ENCODE data around the gene CBLIF.
"Not testable (repeated sequence)": the region's sequence is repeated elsewhere in the genome, so short reads cannot be mapped to it uniquely, and the experiment has no call there.

CBLIF gene

DNA sequence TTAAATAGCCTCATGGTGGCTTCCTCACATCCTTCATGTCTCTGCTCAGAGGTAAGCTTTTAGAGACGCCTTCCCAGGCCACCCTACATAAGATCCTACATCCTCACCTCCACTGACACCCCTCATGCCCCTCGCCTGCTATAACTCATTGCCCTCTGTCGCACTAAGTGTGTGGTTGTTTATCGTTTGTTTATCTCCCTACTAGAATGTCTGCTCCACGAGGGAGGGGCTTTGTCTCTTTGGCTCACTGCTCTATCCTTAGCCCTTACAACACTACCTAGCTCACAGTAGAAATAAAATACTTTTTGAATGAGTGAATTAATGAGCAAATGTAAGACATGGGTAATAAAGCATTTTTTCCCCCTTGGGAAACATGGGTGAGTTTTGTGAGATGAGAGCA, 1.3 kb upstream of the CBLIF start:
- no peak for DNase-seq

DNA sequence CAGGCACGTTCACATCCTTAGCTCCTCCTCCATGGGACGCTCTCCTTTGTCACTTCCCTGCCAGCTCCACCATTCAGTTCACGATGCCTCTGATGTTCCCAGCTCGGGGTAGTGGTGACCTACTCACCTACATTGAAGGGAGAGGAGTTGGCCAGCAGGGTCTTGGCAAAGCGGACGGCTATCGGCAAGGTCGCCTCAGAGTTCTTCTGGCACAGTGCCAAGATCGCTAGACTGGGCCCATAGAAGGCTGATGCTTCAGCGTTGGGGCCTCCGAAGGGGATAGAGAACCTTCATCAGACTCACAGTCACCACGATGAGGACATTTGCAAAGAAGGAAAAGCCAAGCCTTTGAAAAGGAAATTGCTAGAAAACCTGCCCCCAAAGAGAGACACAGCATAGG, 3.0 kb downstream of the CBLIF start:
- no peak for DNase-seq

DNA sequence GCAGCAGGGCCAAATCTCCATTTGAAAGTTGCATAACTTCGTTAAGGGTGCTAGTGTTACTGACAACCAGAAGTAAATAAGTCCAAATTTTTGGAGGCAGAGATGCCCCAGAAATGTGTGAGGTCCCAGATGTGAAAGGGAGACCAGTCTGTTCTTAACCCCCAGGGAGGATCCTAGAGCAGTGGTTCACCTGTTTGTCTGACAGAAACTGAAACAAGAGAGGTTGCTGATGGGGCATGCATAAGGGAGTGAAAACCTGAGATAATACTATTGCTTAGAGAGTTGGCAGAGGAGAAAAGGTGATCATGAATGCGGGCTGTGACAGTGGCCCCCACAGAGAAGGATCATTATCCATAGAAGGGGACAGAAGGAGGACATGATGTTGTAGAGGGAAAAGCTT, 3.8 kb downstream of the CBLIF start:
- DNase-seq = no peak

DNA sequence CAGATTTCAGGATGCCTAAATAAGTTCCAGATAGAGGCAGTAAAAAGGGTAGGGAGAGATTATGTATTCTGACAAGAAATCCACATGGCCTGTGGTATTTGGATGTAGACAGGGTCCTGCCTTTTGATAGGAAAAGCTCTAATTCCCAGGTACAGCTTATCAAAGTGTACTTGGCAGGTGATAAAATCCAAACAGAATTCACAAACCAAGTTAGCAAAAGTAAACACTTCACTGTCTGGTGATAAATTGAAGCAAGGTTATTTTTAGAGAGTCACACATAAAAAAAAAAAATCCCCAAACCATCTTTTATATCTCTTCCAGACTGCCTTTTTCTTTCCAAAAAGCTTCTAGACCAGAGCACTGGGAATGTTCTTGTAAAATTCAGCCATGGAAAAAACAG, 5.7 kb downstream of the CBLIF start:
- no peak for DNase-seq

DNA sequence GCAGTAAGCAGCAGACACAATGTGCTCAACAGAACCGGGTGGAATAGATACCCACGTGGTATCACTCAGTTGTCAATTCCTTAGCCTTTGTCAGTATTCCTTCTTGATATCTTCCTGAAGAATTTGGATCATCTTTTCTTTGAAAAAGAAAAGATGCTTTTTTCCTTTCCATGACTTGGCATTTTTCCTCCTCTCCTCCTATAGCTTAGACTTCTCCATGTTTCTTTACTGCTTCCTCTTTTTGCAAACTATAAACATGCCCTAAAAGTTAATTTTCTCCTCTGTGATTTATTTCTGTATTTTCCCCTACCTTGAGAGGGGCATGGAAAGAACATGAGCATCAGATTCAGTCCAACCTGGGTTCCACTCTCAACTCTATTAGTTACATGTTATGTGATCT, 11.7 kb downstream of the CBLIF start:
- DNase-seq = no peak

DNA sequence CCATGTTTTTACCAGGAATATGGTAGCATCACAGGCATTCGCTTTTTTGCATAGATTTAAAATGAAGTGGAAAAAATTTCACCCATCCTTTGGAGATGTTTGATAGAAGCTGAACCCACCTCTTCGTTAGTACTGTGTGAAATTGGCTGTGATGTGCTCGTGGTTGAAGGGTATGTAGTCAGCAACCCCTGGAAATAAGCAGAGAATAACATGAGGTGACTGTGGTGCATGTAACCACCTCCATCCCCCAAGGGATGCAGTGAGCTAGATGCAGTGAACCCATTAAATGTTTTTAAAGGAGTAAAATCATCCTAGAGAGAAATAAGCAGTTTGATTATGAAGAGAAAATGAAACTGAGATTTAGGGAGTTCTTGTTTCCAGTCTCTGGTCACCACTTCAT, 15.9 kb downstream of the CBLIF start:
- no peak for DNase-seq

DNA sequence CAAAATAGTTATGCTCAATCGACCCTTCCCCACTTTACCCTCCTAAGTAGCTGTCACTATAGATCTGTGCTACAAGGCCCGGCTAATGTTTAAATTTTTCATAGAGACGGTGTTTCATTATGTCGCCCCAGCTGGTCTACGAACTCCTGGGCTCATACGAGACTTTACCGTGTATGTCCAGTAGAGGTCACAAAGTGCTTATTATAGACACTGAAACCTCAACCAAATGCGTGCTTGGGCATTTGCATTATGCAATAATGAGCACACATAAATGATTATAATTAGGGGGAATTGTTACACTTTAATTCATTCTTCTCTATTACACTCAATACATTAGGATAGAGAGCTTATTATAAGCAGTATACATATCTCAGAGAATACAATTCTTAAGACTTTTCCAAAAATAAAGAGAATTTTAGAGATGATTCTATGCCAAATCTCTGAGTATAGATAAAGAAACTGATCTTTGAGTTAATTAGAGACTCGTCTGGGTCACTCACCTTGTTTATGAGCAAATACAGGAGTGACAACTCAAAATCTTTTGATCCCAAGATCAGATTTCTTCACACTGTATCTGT, 22.2 kb downstream of the CBLIF start:
- peak in 1 of 2 donors; percentile 22 for DNase-seq

DNA sequence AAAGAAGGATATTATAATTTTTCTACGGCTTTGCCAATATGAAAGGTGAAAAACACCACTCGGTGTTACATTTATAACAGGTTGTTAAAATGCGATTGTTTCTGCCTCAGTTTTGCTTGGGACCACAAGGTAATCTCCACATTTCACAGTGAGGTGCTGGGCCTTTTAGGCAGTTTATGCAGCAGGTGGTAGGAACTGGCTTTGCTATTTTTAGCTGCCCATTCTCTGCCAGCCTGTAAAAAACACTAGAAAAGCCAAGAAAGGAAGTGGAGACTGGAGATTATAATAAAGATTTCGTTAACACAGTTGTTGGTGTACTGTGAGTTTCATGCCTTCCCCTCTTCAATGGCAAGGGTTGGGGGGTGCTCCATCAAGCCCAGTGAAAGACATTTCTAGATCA, 26.7 kb downstream of the CBLIF start:
- no peak for DNase-seq

DNA sequence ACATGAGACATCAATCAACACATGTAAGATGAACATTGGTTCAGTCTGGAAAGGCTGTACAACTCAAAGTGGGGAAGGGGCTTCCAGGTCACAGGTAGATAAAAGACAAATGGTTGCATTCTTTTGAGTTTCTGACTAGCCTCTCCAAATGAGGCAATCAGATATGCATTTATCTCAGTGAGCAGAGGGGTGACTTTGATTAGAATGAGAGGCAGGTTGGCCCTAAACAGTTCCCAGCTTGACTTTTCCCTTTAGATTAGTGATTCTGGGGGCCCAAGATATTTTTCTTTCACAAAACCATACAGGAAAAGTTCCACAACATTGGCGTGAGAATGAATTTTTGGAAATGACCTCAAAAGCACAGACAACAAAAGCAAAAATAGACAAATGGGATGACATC, 28.9 kb downstream of the CBLIF start:
- DNase-seq = not testable (repeated sequence)

DNA sequence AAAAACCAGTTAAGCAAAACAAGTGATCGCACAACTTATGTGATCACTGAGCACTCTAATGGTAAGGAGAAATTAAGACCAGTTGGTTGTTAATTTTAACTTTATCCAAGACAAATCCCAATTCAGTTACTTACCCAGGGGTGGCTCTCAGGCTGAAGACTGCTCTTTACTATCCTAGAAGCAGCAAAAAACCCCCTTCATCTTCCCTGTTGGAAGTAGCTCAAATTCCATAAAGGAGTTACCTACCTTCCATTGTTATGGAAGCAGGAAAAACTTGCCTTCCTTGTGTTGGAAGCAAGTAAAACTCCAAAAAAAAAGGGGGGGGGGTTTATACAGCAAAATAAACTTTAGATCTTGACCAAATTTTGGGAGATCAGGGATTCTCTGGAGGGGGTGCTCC, 29.5 kb downstream of the CBLIF start:
- DNase-seq = no peak

DNA sequence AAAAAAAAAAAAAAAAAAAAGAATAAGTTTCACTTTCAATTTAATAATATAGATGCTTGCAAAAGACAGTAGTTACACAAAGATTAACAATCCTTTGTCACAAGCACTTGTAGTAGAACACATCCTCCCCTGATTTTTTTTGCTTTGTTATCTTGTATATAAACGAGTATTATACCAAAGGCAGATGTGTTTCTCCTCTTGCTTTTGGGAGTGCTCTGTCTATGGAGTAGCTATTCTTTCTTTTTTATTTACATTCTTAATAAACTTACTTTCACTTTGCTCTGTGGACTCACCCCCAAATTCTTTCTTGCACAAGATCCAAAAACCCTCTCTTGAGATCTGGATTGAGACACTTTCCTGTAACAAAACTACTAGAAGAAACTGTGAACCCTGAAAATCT, 31.3 kb downstream of the CBLIF start:
- DNase-seq = no peak

DNA sequence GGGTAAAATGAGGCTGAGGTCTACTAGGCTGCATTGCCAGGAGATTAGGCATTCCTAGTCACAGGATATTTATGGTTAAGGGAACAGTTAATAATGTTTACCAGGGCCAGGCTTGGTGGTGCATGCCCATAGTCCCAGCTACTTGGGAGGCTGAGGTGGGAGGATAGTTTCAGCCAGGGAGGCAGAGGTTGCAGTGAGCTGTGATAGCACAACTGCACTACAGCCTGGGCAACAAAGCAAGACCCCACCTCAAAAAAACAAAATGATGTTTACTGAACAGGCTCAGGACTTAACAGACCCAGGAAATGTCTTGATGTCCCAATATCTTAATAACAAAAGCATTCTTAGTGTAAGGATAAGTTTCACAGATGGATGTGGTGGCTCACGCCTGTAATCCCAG, 31.9 kb downstream of the CBLIF start:
- no peak for DNase-seq

DNA sequence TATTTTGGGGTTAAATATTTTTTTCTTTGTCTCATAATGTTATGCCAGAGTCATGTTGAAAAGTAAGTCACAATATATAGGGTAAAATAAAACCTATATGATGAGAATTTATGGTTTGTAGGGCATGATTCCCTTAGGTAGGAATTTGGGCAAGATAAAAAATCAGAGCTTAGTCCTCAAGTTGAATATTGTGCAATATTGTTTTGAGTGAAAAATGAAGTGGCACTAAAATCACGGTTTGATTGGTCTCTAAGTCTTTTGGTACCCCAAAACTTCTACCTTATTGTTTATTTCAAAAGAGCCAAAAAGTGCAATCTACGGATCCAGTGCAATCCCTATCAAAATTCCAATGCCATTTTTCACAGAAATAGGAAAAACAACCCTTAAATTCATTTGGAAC, 33.1 kb downstream of the CBLIF start:
- no peak for DNase-seq

DNA sequence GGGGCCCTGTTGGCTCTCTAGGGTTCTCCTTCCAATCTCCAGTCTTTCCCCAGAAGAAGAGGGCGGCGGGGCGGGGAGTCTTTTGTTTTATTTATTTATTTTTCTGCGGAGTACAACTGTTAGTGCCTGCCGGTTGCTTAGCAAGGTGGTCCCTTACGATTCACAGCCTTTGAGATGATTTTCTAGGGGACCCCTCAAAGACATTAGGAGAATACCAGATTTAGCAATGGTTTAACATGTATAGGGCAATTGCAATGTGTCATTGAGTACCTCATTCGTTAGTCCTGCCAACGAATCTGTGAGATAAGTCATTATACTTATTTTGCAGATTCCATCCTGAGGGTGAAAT, 34.4 kb downstream of the CBLIF start:
- DNase-seq = no peak

DNA sequence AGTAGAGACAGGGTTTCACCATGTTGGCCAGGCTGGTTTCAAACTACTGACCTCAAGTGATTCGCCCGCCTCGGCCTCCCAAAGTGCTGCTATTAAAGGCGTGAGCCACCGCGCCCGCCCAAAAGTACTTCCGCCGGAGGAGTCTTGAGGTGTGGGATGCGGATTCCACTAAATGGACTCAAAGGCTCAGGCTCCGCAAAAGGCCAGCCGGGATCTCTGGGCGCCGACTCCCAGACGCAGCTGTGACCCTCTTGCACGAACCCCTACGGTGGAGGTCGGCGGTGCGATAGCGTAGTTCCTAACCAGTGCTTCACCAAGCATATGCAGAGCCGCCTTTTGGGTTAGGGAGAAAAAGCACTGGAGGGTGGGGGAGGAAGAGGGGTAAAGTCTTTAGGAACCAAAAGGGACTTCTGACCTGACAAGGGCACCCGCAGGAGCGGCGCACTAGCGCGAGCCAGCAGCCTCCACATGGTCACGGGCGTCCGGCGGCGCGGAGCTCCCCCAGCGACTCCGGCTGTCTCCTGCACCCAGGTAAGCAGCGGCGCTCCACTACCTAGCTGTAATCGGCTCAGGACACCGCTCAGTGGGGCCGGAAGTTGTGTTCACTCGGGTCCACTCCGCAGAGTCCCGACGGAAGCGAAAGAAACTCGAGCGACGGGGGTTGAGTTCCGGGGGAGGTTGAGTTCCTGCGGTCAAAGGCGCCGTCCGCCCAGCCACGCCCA, 34.9 kb downstream of the CBLIF start, which contains the start of gene MRPL16:
TSS of gene MRPL16 (minus strand) at position 590 of the 722 bp plus-strand sequence. CDS start at position 470, 120 bp downstream.
- peak; percentile 77 to 81 for DNase-seq

DNA sequence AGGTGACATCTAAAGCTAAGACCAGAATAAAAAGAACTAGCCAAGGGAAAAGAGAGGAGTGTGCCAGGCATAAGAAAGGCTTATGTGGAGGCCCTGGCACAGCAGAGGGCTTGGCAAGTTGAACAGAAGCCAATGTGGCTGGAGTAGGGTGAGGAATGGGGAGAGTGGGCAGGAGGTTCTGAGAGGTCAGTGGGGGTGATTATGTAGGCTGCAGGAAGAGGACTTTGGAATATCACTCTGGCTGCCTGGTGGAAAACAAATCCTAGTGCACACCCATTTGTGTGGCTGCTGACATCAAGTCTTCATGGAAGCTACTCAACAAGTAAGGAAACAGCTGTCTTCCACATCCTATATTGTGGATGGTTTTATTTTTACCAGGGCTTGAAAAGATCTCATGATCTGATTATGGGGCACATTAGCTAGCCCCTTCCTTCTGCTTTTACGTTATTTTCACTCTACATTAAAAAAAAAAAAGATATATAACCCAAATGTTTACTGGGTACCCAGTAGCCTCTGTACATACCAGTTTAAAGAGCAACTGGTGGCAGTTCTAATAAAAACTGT, 38.2 kb downstream of the CBLIF start:
- no peak for DNase-seq

DNA sequence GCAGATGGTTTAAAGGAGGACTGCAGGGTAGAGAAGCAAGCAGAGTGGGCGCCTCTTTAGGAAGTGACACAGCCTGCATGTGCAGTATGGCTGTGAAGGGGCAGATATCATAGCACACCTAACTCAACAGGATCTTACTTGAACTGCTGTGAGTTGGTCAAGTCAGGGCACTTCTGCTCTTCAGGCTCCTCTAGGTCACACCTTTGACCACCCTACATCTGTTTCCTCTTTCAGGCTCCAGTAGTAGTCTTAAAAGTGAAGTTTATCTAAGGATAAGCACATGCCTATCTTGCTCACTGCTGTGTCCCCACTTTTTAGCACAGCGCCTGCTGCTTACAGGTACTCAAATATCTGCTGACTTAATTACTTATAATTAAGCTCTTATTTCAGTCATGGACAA, 41.2 kb downstream of the CBLIF start:
- DNase-seq = no peak

DNA sequence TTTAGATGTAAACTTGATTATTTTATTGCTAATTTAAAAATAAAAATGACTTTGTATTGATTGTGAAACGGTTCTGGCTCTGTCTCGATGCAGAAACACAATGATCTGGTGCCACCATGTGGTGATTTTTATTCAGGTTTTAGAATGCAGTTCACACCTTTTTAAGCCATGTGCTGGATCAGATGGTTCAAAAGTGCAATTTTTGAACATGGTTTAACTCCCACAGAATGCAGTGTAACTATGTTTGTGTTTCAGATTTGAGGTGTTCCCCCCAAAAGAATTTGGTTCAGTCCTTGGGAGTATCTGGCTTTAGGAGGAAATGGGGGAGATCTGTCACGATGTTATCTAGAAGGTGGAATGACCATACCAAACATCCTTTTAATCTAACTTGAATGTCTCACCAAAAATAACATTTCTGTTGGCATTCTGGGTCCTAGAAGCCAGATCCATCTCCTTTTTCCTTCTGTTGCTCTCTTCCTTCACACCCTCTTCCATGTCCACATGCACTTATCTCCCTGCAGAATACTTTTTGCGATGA, 42.6 kb downstream of the CBLIF start:
- peak in 1 of 2 donors; percentile 85 for DNase-seq

DNA sequence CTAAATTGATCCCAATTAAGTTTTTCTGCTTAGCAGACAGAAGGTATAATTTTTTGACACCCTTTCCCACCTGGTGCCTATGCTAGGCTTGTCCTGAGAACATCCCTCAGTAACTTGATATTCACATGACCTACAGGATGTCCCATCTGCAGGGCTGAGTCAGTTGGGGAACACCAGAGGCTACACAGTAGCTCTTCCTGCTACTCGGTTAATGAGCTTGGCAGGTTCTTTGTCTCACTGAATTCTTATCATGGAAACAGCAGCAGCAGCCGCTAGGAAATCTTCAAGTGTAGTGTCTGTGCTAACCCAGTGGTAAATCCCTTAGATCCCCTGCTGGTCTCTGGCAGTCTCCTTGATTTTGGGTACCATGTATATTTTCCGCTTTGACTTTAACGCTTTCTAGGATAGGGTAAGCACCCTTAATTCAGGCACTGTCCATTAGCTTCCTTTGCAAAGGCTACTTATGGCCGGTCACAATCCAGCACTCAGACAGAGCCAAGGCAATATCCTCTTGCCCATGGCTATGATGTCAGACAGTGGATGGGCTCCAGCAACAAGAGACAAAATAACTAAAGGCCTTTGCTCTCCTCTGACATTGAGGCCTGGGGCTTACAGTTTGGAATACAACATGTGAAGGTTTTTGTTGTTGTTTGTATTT, 43.2 kb downstream of the CBLIF start:
- DNase-seq = peak; percentile 51 to 85

DNA sequence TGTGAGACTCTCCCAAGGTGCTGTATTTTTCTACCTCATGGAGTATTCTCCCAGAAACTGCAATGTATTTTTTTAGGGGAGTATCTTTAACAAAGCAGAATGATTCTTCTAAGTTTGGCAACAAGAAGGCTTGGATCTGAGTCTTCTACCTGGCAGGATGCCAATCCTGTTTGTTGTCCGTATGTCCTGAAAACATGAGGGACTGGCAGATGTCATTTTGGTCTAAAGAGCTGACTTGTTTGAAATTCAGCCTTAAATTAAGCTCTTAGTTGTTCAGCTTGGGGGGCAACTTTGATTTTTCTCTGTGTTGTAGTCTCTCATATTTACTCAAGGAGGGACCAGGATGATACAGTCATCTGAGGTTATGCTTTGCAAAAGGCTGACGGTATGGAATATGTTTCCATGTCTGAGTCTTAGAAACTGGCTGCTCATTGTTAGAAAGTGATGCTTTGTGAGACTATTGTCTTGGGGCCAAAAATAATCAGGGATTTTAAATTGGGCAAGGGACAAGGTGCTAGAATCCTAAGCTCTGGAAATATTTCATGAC, 44.1 kb downstream of the CBLIF start:
- no peak for DNase-seq

DNA sequence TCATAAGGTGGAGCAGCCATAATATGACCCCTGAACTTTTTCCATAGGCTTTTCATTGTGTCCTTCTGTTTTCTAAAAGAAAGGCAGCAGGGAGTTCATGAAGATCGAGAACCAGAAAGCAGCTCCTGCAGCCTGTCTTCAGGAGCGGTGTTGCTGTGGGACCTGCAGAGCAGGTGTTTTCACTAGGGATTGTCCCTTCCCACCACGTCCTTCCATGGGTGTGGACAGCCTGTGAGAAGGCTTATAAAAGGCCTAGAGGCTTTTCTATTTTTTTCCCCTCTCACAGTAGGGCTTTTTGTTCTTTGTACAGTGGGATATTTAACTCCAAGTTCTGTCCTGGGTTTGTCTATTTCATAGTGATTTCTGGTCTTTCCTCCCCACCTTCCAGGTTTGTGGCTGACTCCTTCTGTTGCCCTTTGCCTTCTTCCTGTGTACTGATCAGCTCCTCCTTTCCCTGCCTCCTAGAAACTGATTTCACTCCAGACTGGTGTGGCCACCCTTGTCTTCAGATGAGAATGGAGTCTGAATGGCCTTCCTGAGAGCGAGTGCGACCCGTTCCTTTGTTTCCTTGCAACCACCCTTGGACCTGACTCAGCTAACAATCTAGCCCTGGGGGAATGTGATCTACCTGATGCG, 44.8 kb downstream of the CBLIF start:
- no peak for DNase-seq

DNA sequence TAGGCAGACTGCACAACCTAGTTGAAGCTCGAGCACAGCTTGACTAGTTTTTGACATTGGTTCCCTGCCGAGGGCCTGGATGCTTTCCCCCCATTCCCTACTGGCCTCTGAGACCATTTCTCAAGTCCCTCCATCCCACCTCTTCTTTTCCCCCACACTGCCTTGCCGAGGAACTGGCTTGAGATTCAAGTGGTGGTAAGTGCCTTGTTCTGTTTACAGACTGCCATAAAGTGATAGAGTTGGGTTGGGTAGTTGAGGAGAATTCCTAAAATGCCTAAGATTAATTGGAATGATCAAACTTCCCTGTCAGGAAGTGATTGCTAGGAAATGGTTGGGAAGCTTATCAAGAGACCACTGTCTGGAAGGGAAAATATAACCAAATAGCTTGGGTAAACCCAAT, 50.9 kb downstream of the CBLIF start:
- no peak for DNase-seq

DNA sequence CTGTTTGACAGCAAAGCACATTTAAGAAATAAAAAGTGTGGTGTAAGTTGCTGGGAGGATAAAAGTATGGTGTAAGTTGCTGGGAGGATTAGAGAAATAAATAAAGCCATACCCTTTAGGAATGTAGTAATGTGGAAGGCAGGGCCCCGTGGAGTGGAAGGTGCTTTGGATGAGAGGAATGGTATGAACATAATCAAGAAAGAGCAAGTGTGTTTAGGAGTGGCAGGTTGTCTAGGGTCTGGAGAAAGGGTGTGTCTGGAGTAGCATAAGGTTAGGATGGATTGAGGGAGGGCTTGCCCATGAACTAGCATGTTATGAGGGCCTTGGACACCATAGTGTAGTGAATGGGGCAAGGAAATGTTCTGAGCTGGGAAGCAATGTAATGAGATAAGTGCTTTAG, 52.8 kb downstream of the CBLIF start:
- DNase-seq = no peak
